CD4-positive, CD25-positive, alpha-beta regulatory T cell (primary cell): Measurements from ENCODE around the gene FRMD8. TPM values are rescaled to one million over a fixed set of nuclear protein-coding genes. Genes with fewer than 3 reads are reported as not detected.

Experiments
- ATAC-seq, 2 donors: fragments of 150-1000 bp; cut with Tn5 transposase; one replicate each; pipeline ENCODE4 v1.10.0; 2021; ENCODE audit warnings: low read depth in 2 of 2, moderate number of reproducible peaks in 2 of 2, moderate library complexity in 1 of 2
- DNase-seq, 3 donors: peaks; one replicate each; pipeline versions ENCODE4 v3.0.0 to v3.0.0-alpha.2; 2012 to 2022; ENCODE audit warnings: mixed read lengths in 1 of 3
- H3K27ac ChIP-seq: one replicate; pipeline ENCODE4 v1.7.0; 2013; ENCODE audit warnings: mild to moderate bottlenecking, low read length; ENCODE audit not compliant: insufficient read depth, poor library complexity, severe bottlenecking
- H3K27me3 ChIP-seq: one replicate; pipeline ENCODE4 v1.7.0; 2013; ENCODE audit warnings: low read length; ENCODE audit not compliant: control insufficient read depth, insufficient read depth
- H3K36me3 ChIP-seq: one replicate; pipeline ENCODE4 v1.7.0; 2013; ENCODE audit warnings: mild to moderate bottlenecking, low read length, moderate library complexity; ENCODE audit not compliant: control insufficient read depth, insufficient read depth
- H3K4me1 ChIP-seq: 2 replicates; pipeline ENCODE4 v1.7.0; 2013; ENCODE audit warnings: mild to moderate bottlenecking, low read length; ENCODE audit not compliant: insufficient read depth, control insufficient read depth, poor library complexity, severe bottlenecking
- H3K4me3 ChIP-seq: one replicate; pipeline ENCODE4 v1.7.0; 2013; ENCODE audit warnings: low read depth, mild to moderate bottlenecking, low read length, moderate library complexity
- H3K9me3 ChIP-seq, 2 experiments: 1 replicate in 1 of 2; 2 replicates in 1 of 2; pipeline ENCODE4 v1.7.0; 2013; ENCODE audit warnings: low read length in 2 of 2, mild to moderate bottlenecking in 1 of 2, moderate library complexity in 1 of 2; ENCODE audit not compliant: control insufficient read depth in 2 of 2
- H3K27ac Mint-ChIP-seq, 3 donors: one replicate each; pipeline ENCODE4 v1.8.0; 2020 to 2022; ENCODE audit warnings: mild to moderate bottlenecking in 3 of 3, mixed read lengths in 3 of 3, moderate library complexity in 2 of 3
- H3K27me3 Mint-ChIP-seq: one replicate; pipeline ENCODE4 v1.8.0; 2022; ENCODE audit warnings: mild to moderate bottlenecking, mixed read lengths
- H3K36me3 Mint-ChIP-seq: one replicate; pipeline ENCODE4 v1.8.0; 2020; ENCODE audit warnings: mixed read lengths
- H3K4me1 Mint-ChIP-seq, 4 donors: one replicate each; pipeline ENCODE4 v1.8.0; 2020 to 2022; ENCODE audit warnings: mixed read lengths in 4 of 4, mild to moderate bottlenecking in 1 of 4
- H3K4me3 Mint-ChIP-seq, 4 donors: one replicate each; pipeline ENCODE4 v1.8.0; 2020 to 2022; ENCODE audit warnings: mild to moderate bottlenecking in 4 of 4, mixed read lengths in 4 of 4, moderate library complexity in 3 of 4
- H3K9me3 Mint-ChIP-seq, 7 donors: one replicate each; pipeline ENCODE4 v1.8.0; 2020 to 2022; ENCODE audit warnings: mixed read lengths in 7 of 7, mild to moderate bottlenecking in 3 of 7, moderate library complexity in 2 of 7
- polyA plus RNA-seq, 4 donors: library from polyadenylated mRNA; unstranded; fragments of 300-500 nt; fragmentation: Illumina TruSeq; gene quantifications; one replicate each; pipeline ENCODE4 v1.2.3, GENCODE V29; 2021
- total RNA-seq: library from RNA; stranded (reverse); gene quantifications from one replicate; pipeline ENCODE4 v1.2.3, GENCODE V29; 2022

FRMD8 gene
- total and polyA plus RNA-seq, 5 donors from 2014 or later = 47.4 to 55.1 (median 53.0) TPM

- peak overlapping the region in 1 of 4 donors; percentile 33 for H3K4me3 Mint-ChIP-seq
- Histone ChIP-seq H3K27me3 (no peaks in the 10 kb centered on the region), H3K9me3 (no peaks in the 10 kb centered on the region), H3K4me3 (no peak overlapping the region), H3K36me3 (peaks cover 44% of the 10 kb centered on the region), H3K27ac (peak overlapping the region; percentile 42), H3K4me1 (peaks cover 47% of the 10 kb centered on the region)
- ATAC-seq = no peak
- no peaks in the 10 kb centered on the region for H3K27me3 Mint-ChIP-seq
- peaks cover 34 to 77% (median 66%) of the 10 kb centered on the region in 4 donors for H3K4me1 Mint-ChIP-seq
- peak in 1 of 3 donors; percentile 12 for DNase-seq
- H3K9me3 Mint-ChIP-seq = no peaks in the 10 kb centered on the region
- H3K27ac Mint-ChIP-seq = peak overlapping the region; percentile 13 to 89 (median 75)
- H3K36me3 Mint-ChIP-seq = peaks cover 29% of the 10 kb centered on the region
Measured at GRCh38 chr11:65434667-65435410, 48.4 kb downstream of the FRMD8 start.

DNA sequence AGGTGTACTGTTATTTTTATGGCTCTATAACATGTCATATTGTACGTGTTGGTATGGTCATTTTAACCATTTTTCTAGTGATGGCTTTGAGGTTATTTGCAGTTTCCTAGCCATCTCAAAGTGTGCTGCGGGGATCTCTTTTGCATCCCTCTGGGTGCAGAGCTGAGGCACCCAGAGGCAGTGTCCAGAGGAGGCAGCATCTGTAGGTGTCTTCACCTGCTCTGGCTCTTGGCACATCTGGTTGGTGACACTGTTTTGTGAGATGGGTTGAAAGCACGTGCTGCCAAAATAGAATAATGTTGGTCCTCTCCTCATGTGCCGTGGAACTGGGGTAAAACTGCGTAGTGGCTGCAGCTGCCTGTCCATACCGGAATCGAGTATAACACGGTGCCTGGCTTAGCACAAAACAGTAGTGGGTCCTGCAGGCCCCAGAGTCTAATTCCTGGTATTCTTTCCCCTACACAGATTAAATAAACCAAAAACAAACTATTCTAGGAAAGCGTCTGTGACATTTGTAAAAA is 49.0 kb downstream of the FRMD8 start:
- H3K4me1 Mint-ChIP-seq = peaks cover 34 to 75% (median 64%) of the 10 kb centered on the region in 4 donors
- no peaks in the 10 kb centered on the region for H3K27me3 Mint-ChIP-seq
- H3K27ac Mint-ChIP-seq = peak overlapping the region in 2 of 3 donors; percentile 13 to 53
- Histone ChIP-seq H3K4me3 (no peak overlapping the region), H3K27ac (peak overlapping the region; percentile 42), H3K27me3 (no peaks in the 10 kb centered on the region), H3K4me1 (peaks cover 41% of the 10 kb centered on the region), H3K9me3 (no peaks in the 10 kb centered on the region), H3K36me3 (peaks cover 46% of the 10 kb centered on the region)
- H3K9me3 Mint-ChIP-seq = peaks cover 0 to 1% (median 0%) of the 10 kb centered on the region in 7 donors
- ATAC-seq (no peak), DNase-seq (peak in 1 of 3 donors; percentile 14)
- no peak overlapping the region for H3K4me3 Mint-ChIP-seq
- peaks cover 29% of the 10 kb centered on the region for H3K36me3 Mint-ChIP-seq

- Mint-ChIP-seq H3K9me3 (peaks cover 0 to 1% (median 0%) of the 10 kb centered on the region in 7 donors), H3K4me1 (peaks cover 36 to 75% (median 63%) of the 10 kb centered on the region in 4 donors), H3K36me3 (peaks cover 32% of the 10 kb centered on the region), H3K27me3 (no peaks in the 10 kb centered on the region), H3K4me3 (peak overlapping the region in 1 of 4 donors; percentile 13), H3K27ac (peak overlapping the region in 2 of 3 donors; percentile 49 to 53)
- Histone ChIP-seq H3K9me3 (no peaks in the 10 kb centered on the region), H3K27me3 (no peaks in the 10 kb centered on the region), H3K4me3 (no peak overlapping the region), H3K36me3 (peaks cover 46% of the 10 kb centered on the region), H3K27ac (no peak overlapping the region), H3K4me1 (peaks cover 39% of the 10 kb centered on the region)
- DNase-seq (peak in 1 of 3 donors; percentile 26), ATAC-seq (no peak)
Measured at GRCh38 chr11:65435981-65436411, 49.6 kb downstream of the FRMD8 start.

DNA sequence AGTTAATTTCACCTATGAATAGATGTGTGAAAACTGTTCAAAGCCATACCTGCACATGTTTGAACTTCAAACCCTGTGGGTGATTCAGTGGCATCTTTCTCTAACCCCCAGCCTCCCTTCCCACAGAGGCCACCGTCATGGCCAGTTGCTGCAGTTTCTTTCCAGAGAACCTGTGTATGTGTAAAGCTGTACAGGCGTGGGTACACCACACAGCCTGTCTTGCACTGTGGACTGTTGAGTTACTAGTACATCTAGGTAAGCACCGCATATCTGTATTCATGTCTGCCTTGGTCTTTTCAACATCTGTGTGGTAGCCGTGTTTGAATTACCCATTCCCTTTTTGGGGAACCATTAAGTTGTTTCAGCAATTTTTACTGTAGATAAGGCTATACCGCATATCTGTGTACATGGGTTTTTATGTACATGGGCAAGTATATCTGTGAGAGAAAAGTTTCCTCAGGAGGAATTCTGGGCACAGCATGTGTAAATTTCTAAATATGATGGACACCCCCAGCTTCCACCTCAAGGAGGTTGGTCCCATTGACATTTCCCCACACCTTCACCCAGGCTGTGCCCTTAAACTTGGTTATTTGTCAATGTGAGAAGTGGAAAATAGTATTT is 50.1 kb downstream of the FRMD8 start:
- ATAC-seq = no peak
- Histone ChIP-seq H3K27ac (no peak overlapping the region), H3K4me3 (no peak overlapping the region), H3K36me3 (peaks cover 50% of the 10 kb centered on the region), H3K27me3 (no peaks in the 10 kb centered on the region), H3K9me3 (no peaks in the 10 kb centered on the region), H3K4me1 (peaks cover 37% of the 10 kb centered on the region)
- DNase-seq = peak in 1 of 3 donors; percentile 21
- Mint-ChIP-seq H3K9me3 (peaks cover 0 to 1% (median 0%) of the 10 kb centered on the region in 7 donors), H3K27ac (peak overlapping the region in 2 of 3 donors; percentile 34 to 49), H3K36me3 (peaks cover 33% of the 10 kb centered on the region), H3K4me1 (peaks cover 34 to 72% (median 63%) of the 10 kb centered on the region in 4 donors), H3K27me3 (no peaks in the 10 kb centered on the region), H3K4me3 (peak overlapping the region in 1 of 4 donors; percentile 13)

- peaks cover 31 to 70% (median 58%) of the 10 kb centered on the region in 4 donors for H3K4me1 Mint-ChIP-seq
- DNase-seq (peak in 1 of 3 donors; percentile 16), ATAC-seq (no peak)
- peaks cover 0 to 1% (median 0%) of the 10 kb centered on the region in 7 donors for H3K9me3 Mint-ChIP-seq
- peaks cover 33% of the 10 kb centered on the region for H3K36me3 Mint-ChIP-seq
- no peaks in the 10 kb centered on the region for H3K27me3 Mint-ChIP-seq
- peak overlapping the region in 2 of 3 donors; percentile 32 to 36 for H3K27ac Mint-ChIP-seq
- Histone ChIP-seq H3K4me3 (no peak overlapping the region), H3K4me1 (peaks cover 37% of the 10 kb centered on the region), H3K27ac (no peak overlapping the region), H3K9me3 (no peaks in the 10 kb centered on the region), H3K27me3 (no peaks in the 10 kb centered on the region), H3K36me3 (peaks cover 50% of the 10 kb centered on the region)
- no peak overlapping the region for H3K4me3 Mint-ChIP-seq
Measured at GRCh38 chr11:65437436-65438227, 51.2 kb downstream of the FRMD8 start.

GRCh38 chr11:65438257-65439151 is 52.1 kb downstream of the FRMD8 start:
- DNase-seq (peak in 1 of 3 donors; percentile 8), ATAC-seq (no peak)
- Mint-ChIP-seq H3K36me3 (peaks cover 34% of the 10 kb centered on the region), H3K4me3 (no peak overlapping the region), H3K27me3 (no peaks in the 10 kb centered on the region), H3K4me1 (peaks cover 30 to 72% (median 57%) of the 10 kb centered on the region in 4 donors), H3K27ac (peak overlapping the region in 1 of 3 donors; percentile 84), H3K9me3 (peaks cover 0 to 1% (median 0%) of the 10 kb centered on the region in 7 donors)
- Histone ChIP-seq H3K4me1 (peaks cover 35% of the 10 kb centered on the region), H3K4me3 (no peak overlapping the region), H3K27ac (no peak overlapping the region), H3K36me3 (peaks cover 50% of the 10 kb centered on the region), H3K9me3 (no peaks in the 10 kb centered on the region), H3K27me3 (no peaks in the 10 kb centered on the region)
